GM12878 (cell line): ENCODE results near the gene ECI1. TPM values are rescaled to one million over a fixed set of nuclear protein-coding genes. Genes with fewer than 3 reads are reported as not detected.

ENCODE experiments used
- ASH2L ChIP-seq: fragments of 300-600, 200-600 bp; sonication (generic); IDR thresholded peaks from 2 replicates; pipeline ENCODE4 v1.6.1; 2017; ENCODE audit warnings: low read depth, mild to moderate bottlenecking, borderline replicate concordance
- NFYB ChIP-seq: IDR thresholded peaks from 2 replicates; pipeline ENCODE4 v1.6.1; 2011; ENCODE audit warnings: low read depth, mild to moderate bottlenecking, low read length, improper control_type of control experiment, moderate library complexity; ENCODE audit not compliant: insufficient read depth
- NR2F1 ChIP-seq: fragments of 450-650 bp; conservative IDR thresholded peaks from 2 replicates; pipeline ENCODE4 v1.6.1; 2017; ENCODE audit warnings: mild to moderate bottlenecking
- PML ChIP-seq: IDR thresholded peaks from 2 replicates; pipeline ENCODE4 v1.6.1; 2012; ENCODE audit warnings: low read length, inconsistent platforms
- ZSCAN29 ChIP-seq: fragments of 450-650 bp; IDR thresholded peaks from 2 replicates; pipeline ENCODE4 v1.6.1; 2017; ENCODE audit warnings: mild to moderate bottlenecking, moderate library complexity
- polyA plus RNA-seq, 11 experiments: library from polyadenylated mRNA; depleted of rRNA in 4 of 11; unstranded in 6 of 11; stranded (reverse) in 5 of 11; fragments of >200 nt; fragmentation: Nextera tagmentation in 4 of 11; fragmentation: Illumina TruSeq in 1 of 11; extraction: Ambion mirVana in 4 of 11; extraction: Trizol in 1 of 11; gene quantifications; 1 replicate in 1 of 11; 2 replicates in 10 of 11; pipeline versions ENCODE4 v1.2.1 to v1.2.3, GENCODE V29; 2011 to 2016; ENCODE audit warnings: inconsistent platforms in 2 of 11, missing spikeins in 2 of 11, low read depth in 1 of 11
- total RNA-seq, 4 experiments: library from RNA; depleted of rRNA in 3 of 4; stranded (reverse); fragments of >200 nt in 3 of 4; fragmentation: Illumina TruSeq in 1 of 4; extraction: Trizol in 1 of 4; gene quantifications; 2 replicates each; pipeline versions ENCODE4 v1.2.1 to v1.2.3, GENCODE V29; 2013 to 2021
- TF ChIP-seq, protein P1 (sequence below): fragments of 450-650 bp; IDR thresholded peaks from 2 replicates; pipeline ENCODE4 v1.6.1; 2017; ENCODE audit warnings: mild to moderate bottlenecking, moderate library complexity
- TF ChIP-seq, protein P2 (sequence below): fragments of 150-350 bp; IDR thresholded peaks from 2 replicates; pipeline ENCODE4 v1.6.1; 2016; ENCODE audit warnings: low read depth, low read length
- TF ChIP-seq, protein P3 (sequence below): fragments of 450-650 bp; IDR thresholded peaks from 2 replicates; pipeline ENCODE4 v1.6.1; 2018; ENCODE audit warnings: borderline replicate concordance, mild to moderate bottlenecking; ENCODE audit not compliant: partially characterized antibody

Gene ECI1
- total and polyA plus RNA-seq, 10 of the 15 experiments (the other 5 are each of a cell fraction or from before 2014, with no cell fraction given): 2.2 to 82.1 (median 24.8) TPM

DNA sequence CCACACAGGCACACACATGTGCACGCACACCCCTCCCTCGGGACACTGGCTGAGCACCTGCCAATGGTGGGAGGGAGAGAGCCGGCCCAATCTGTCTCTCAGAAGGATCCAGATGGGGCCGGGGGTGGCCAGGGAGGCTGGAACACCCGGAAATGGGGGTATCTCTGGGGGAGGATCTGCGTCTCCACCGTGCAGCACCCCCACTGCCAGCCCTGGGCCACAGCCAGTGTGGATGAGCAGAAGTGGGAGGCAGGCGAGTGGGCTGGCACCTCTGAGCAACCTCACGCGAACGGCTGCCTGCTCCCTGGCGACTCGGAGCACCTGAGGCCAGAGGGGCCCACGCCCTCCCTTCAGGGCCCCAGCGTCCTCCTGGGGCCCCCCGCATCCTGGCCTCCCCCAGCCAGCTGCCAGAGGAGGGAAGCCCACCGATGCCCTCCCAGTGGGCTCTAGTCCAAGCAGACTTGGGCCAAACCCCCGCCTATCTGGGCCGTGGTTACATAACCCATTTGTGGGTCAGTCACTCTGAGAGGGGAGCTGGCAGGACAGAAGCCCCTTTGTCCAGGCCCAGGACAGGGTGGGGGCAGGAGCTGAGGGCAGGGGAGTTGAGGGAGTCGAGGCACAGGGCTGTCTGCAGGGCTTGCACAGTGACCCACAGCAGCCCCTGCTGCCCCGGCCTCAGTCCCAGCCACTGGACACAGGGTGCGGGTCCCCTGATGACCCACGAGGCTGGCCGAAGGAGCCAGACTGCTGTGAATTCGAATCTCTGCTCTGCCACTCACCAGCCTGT lies 60.5 kb downstream of the ECI1 start (continued):
- TF ChIP-seq, protein P1, sequence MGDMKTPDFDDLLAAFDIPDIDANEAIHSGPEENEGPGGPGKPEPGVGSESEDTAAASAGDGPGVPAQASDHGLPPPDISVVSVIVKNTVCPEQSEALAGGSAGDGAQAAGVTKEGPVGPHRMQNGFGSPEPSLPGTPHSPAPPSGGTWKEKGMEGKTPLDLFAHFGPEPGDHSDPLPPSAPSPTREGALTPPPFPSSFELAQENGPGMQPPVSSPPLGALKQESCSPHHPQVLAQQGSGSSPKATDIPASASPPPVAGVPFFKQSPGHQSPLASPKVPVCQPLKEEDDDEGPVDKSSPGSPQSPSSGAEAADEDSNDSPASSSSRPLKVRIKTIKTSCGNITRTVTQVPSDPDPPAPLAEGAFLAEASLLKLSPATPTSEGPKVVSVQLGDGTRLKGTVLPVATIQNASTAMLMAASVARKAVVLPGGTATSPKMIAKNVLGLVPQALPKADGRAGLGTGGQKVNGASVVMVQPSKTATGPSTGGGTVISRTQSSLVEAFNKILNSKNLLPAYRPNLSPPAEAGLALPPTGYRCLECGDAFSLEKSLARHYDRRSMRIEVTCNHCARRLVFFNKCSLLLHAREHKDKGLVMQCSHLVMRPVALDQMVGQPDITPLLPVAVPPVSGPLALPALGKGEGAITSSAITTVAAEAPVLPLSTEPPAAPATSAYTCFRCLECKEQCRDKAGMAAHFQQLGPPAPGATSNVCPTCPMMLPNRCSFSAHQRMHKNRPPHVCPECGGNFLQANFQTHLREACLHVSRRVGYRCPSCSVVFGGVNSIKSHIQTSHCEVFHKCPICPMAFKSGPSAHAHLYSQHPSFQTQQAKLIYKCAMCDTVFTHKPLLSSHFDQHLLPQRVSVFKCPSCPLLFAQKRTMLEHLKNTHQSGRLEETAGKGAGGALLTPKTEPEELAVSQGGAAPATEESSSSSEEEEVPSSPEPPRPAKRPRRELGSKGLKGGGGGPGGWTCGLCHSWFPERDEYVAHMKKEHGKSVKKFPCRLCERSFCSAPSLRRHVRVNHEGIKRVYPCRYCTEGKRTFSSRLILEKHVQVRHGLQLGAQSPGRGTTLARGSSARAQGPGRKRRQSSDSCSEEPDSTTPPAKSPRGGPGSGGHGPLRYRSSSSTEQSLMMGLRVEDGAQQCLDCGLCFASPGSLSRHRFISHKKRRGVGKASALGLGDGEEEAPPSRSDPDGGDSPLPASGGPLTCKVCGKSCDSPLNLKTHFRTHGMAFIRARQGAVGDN: no peak
- TF ChIP-seq ZSCAN29: no peak
- TF ChIP-seq PML: no peak
- no peak for TF ChIP-seq ASH2L
- TF ChIP-seq, protein P2, sequence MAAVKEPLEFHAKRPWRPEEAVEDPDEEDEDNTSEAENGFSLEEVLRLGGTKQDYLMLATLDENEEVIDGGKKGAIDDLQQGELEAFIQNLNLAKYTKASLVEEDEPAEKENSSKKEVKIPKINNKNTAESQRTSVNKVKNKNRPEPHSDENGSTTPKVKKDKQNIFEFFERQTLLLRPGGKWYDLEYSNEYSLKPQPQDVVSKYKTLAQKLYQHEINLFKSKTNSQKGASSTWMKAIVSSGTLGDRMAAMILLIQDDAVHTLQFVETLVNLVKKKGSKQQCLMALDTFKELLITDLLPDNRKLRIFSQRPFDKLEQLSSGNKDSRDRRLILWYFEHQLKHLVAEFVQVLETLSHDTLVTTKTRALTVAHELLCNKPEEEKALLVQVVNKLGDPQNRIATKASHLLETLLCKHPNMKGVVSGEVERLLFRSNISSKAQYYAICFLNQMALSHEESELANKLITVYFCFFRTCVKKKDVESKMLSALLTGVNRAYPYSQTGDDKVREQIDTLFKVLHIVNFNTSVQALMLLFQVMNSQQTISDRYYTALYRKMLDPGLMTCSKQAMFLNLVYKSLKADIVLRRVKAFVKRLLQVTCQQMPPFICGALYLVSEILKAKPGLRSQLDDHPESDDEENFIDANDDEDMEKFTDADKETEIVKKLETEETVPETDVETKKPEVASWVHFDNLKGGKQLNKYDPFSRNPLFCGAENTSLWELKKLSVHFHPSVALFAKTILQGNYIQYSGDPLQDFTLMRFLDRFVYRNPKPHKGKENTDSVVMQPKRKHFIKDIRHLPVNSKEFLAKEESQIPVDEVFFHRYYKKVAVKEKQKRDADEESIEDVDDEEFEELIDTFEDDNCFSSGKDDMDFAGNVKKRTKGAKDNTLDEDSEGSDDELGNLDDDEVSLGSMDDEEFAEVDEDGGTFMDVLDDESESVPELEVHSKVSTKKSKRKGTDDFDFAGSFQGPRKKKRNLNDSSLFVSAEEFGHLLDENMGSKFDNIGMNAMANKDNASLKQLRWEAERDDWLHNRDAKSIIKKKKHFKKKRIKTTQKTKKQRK: no peak
- TF ChIP-seq NFYB: no peak
- TF ChIP-seq NR2F1: no peak
- TF ChIP-seq, protein P3, sequence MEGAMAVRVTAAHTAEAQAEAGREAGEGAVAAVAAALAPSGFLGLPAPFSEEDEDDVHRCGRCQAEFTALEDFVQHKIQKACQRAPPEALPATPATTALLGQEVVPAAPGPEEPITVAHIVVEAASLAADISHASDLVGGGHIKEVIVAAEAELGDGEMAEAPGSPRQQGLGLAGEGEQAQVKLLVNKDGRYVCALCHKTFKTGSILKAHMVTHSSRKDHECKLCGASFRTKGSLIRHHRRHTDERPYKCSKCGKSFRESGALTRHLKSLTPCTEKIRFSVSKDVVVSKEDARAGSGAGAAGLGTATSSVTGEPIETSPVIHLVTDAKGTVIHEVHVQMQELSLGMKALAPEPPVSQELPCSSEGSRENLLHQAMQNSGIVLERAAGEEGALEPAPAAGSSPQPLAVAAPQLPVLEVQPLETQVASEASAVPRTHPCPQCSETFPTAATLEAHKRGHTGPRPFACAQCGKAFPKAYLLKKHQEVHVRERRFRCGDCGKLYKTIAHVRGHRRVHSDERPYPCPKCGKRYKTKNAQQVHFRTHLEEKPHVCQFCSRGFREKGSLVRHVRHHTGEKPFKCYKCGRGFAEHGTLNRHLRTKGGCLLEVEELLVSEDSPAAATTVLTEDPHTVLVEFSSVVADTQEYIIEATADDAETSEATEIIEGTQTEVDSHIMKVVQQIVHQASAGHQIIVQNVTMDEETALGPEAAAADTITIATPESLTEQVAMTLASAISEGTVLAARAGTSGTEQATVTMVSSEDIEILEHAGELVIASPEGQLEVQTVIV: no peak
